Measurements from ENCODE around the gene CRYL1. TPM values are rescaled to one million over a fixed set of nuclear protein-coding genes. Genes with fewer than 3 reads are reported as not detected.

The CRYL1 gene
- total and polyA plus RNA-seq, 2 of the 13 experiments (the other 11 are each of a cell fraction or from before 2014, with no cell fraction given) = 57.2 to 115 TPM

- TF ChIP-seq PREB (CRISPR knock-in tag; IDR thresholded peaks at IDR 0.05) = no peak
- TF ChIP-seq RCOR2 (CRISPR knock-in tag; IDR thresholded peaks at IDR 0.05) = no peak
- no peak for TF ChIP-seq RBM39 (IDR thresholded peaks at IDR 0.05; ENCODE audit: low read depth, low read length, poor library complexity, severe bottlenecking)
- TF ChIP-seq IKZF4 (CRISPR knock-in tag; IDR thresholded peaks at IDR 0.05; ENCODE audit: borderline replicate concordance, low read depth, not compliant biosample characterization) = no peak
- TF ChIP-seq ZNF430 (CRISPR knock-in tag; IDR thresholded peaks at IDR 0.05) = peak; percentile 57; the same call in 1 of the 2 replicates
- TF ChIP-seq HMG20B (CRISPR knock-in tag; conservative IDR thresholded peaks at IDR 0.05) = no peak
- no peak for TF ChIP-seq ZNF616 (CRISPR knock-in tag; IDR thresholded peaks at IDR 0.05; ENCODE audit: low read depth)
- TF ChIP-seq TBX2 (CRISPR knock-in tag; IDR thresholded peaks at IDR 0.05; ENCODE audit: borderline replicate concordance) = peak; percentile 93
- TF ChIP-seq SYNCRIP (IDR thresholded peaks at IDR 0.05; ENCODE audit: insufficient read depth, low read depth, low read length) = no peak
- TF ChIP-seq MEF2D (CRISPR knock-in tag; IDR thresholded peaks at IDR 0.05) = peak; percentile 56; the same call in 1 of the 2 replicates
- TF ChIP-seq ZNF512 (CRISPR knock-in tag; IDR thresholded peaks at IDR 0.05) = no peak
- TF ChIP-seq ZNF564 (CRISPR knock-in tag; IDR thresholded peaks at IDR 0.05) = 0 out of 2 replicates have a peak, but pooled peaks have one; percentile 22
- TF ChIP-seq ZBTB8A (CRISPR knock-in tag; IDR thresholded peaks at IDR 0.05; ENCODE audit: borderline replicate concordance, low read depth) = no peak
- peak; percentile 39; the same call in 1 of the 2 replicates for TF ChIP-seq ZNF574 (CRISPR knock-in tag; IDR thresholded peaks at IDR 0.05)
- no peak for TF ChIP-seq ZNF282 (IDR thresholded peaks at IDR 0.05; ENCODE audit: partially characterized antibody)
- peak; percentile 84 for TF ChIP-seq SALL1 (CRISPR knock-in tag; IDR thresholded peaks at IDR 0.05)
- 0 out of 2 replicates have a peak, but pooled peaks have one; percentile 14 for TF ChIP-seq SMC3 (IDR thresholded peaks at IDR 0.05; ENCODE audit: low read length)
- no peak for TF ChIP-seq FOXC1 (CRISPR knock-in tag; IDR thresholded peaks at IDR 0.05; ENCODE audit: borderline replicate concordance)
- TF ChIP-seq IRX3 (CRISPR knock-in tag; IDR thresholded peaks at IDR 0.05; ENCODE audit: borderline replicate concordance, low read depth) = no peak
- TF ChIP-seq ZBTB33 (CRISPR knock-in tag; IDR thresholded peaks at IDR 0.05) = peak; percentile 2; the same call in 1 of the 2 replicates
- TF ChIP-seq ZBTB3 (CRISPR knock-in tag; IDR thresholded peaks at IDR 0.05; ENCODE audit: borderline replicate concordance, low read depth) = 0 out of 2 replicates have a peak, but pooled peaks have one; percentile 20
Observed at GRCh38 chr13:20505405-20506366, 20.0 kb downstream of the CRYL1 start (continued).

Data from HepG2 (cell line).